GM12873 (cell line): Measurements from ENCODE around the gene KDM8.

Experiments
- TF ChIP-seq, protein P1 (sequence below): IDR thresholded peaks from 2 replicates; pipeline ENCODE4 v1.5.1; 2012; ENCODE audit warnings: low read depth, mild to moderate bottlenecking, moderate library complexity, low read length, control low read depth; ENCODE audit not compliant: insufficient read depth; ENCODE audit errors: missing control alignments

KDM8 gene

DNA sequence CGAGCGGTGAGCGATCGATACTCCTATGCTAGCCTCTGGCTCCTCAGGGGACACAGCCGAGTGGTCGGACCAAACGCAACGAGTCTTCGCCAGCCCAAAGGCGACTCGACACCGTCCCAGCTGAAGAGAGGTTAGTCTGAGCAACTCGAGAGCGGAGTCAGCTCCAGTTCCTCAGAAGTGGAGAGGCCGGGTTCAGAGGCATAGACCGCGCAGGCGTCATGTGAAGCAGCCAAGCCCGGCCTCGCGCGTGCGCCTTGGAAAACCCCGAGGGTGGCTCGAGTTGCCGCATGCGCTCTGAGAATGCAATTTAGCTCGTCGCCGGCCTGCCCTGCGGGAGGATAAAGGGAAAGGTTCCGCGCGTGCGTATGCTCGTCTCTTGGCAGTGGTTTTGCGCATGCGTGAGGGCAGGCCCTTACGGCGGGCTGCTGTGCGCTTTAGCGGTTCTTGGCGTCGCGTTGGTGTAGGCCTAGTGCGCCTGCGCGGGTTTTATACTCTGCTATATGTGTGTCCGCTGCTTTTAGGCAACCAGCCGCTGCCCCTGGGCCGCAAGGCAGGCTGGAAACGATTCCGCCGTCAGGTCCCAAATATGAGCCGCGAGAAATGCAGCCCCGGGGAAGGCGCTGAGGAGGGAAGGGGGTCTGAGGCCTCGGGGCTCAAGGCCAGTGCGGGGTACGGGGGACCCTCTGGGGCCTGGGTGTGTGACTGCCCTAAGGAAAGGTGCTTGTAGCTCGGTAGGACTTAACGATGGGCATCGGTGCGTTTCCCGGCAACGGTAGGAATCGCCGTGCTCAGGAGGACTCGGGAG, at the start of gene KDM8:
Gene KDM8 (plus strand): TSS at position 20 of the 805 bp plus-strand sequence. CDS start 6,598 bp downstream, outside the sequence.
- TF ChIP-seq, protein P1, sequence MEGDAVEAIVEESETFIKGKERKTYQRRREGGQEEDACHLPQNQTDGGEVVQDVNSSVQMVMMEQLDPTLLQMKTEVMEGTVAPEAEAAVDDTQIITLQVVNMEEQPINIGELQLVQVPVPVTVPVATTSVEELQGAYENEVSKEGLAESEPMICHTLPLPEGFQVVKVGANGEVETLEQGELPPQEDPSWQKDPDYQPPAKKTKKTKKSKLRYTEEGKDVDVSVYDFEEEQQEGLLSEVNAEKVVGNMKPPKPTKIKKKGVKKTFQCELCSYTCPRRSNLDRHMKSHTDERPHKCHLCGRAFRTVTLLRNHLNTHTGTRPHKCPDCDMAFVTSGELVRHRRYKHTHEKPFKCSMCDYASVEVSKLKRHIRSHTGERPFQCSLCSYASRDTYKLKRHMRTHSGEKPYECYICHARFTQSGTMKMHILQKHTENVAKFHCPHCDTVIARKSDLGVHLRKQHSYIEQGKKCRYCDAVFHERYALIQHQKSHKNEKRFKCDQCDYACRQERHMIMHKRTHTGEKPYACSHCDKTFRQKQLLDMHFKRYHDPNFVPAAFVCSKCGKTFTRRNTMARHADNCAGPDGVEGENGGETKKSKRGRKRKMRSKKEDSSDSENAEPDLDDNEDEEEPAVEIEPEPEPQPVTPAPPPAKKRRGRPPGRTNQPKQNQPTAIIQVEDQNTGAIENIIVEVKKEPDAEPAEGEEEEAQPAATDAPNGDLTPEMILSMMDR = no peak

DNA sequence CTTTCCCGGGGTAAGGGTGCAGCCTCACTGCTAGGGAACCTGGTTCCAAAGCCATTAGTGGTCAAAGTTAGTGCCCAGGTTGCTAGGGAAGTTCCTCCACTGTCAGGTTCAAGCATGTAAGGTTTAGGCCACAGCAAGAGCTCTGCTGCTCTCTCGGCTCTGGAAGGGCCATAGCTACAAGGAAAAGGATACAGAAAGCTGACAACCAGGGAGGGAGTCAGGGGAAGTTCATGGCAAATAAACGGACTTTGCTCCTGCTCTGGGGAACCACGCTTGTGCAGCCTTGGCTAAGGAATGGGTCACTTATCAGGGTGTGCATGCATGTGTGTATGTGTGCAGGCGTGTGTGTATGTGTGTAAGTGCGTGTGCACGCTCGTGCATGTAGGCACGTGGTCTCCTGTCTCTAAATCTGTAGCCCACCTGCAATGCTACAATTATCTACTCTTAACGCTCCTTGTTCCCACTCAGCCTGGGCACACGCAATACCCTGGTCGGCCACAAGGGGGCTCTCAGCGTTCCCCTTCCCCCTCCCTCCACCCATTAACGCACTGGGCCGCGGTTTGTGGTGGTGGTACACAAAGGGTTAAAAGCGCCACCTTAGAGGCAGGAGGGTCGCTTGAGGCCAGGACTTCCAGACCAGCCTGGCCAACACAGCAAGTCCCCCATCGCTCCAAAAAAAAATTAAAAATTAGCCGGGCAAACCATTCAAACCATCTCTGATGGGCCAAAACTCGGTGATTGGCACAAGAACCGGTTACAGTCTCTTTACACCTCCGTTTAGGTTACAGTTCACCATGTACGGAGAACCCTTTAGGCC, 48.4 kb upstream of the KDM8 start:
- TF ChIP-seq, protein P1 = peak; percentile 100

- TF ChIP-seq, protein P1 = no peak
Measured at GRCh38 chr16:27156579-27156978, 46.7 kb upstream of the KDM8 start.

GRCh38 chr16:27161398-27161797, 41.9 kb upstream of the KDM8 start:
- TF ChIP-seq, protein P1 = no peak

- TF ChIP-seq, protein P1 = no peak
Measured at GRCh38 chr16:27164352-27164751, 39.0 kb upstream of the KDM8 start.

DNA sequence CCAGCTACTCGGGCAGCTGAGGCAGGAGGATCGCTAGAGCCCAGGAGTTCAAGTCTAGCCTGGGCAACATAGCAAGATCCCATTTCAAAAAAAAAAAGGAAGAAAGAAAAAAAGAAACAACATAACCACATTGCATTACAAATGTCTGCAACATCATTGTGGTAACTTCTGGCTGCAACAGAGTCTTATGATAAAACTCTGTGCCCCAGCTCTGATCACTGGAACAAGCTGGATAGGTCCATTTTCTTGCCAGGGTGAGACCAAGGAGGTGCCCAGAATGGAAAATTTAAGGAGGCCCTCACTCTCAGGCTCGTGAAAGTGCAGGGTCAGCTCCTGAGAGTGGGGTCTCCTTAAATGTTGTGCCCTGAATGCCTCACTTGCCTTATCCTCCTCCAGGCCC, 37.8 kb upstream of the KDM8 start:
- TF ChIP-seq, protein P1 = no peak

DNA sequence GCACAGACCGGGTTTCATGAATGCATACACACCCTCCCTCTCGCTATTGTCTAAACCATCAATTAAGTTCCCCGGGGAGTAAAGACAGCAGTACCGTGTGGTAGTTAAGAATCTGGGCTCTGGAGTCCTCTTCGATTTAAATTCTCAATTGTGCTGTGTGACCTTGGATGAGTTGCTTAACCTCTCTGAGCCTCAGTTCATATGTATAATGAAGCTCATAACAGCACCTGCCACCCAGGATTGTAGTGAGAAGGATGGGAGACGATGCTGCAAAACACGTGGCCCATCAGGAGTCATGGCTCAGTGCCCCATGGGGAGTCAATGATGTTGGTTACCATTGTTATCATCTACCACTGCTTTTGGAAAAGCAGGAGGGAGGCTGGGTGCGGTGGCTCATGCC, 34.5 kb upstream of the KDM8 start:
- TF ChIP-seq, protein P1 = no peak
